IMR-90 (cell line): ENCODE results near the gene WASF3. TPM values are rescaled to one million over a fixed set of nuclear protein-coding genes. Genes with fewer than 3 reads are reported as not detected.

Experiments
- ATAC-seq: fragments of 200-7000 bp; cut with Tn5 transposase; 2 replicates; pipeline ENCODE4 v1.9.1; 2020; ENCODE audit warnings: low read depth, mild to moderate bottlenecking, moderate library complexity
- BruUV-seq: library from RNA; stranded (reverse); fragments of 400-500 nt; replicated peaks from 2 replicates; lab custom pipeline; 2021; lab: Mats Ljungman, UMichigan
- CTCF ChIA-PET: fragments of 300-600 bp; formaldehyde crosslinking; extraction: SDS; loops from one replicate; lab custom pipeline; 2021; ENCODE audit warnings: antibody characterized with exemption; lab: Yijun Ruan, JAX
- POLR2A ChIA-PET: fragments of 300-600 bp; sonication (Branson Sonifier 250); formaldehyde crosslinking; loops from one replicate; lab custom pipeline; 2022; ENCODE audit warnings: antibody characterized with exemption; ENCODE audit not compliant: unreplicated experiment; lab: Charles Lee
- DNase-seq: peaks from one replicate; pipeline ENCODE4 v3.0.0; 2013
- H2AFZ ChIP-seq: replicated peaks from 2 replicates; pipeline ENCODE3; 2013; ENCODE audit warnings: low read length, mild to moderate bottlenecking; ENCODE audit not compliant: poor library complexity
- H2AK5ac ChIP-seq: 2 replicates; pipeline ENCODE4 v1.6.1; 2013; ENCODE audit warnings: low read depth, low read length, inconsistent platforms
- H2AK9ac ChIP-seq: replicated peaks from 2 replicates; pipeline ENCODE3; 2013; ENCODE audit warnings: mild to moderate bottlenecking, low read depth, low read length, moderate library complexity; ENCODE audit not compliant: poor library complexity
- H2BK120ac ChIP-seq: 2 replicates; pipeline ENCODE4 v1.6.1; 2013; ENCODE audit warnings: low read depth, low read length, inconsistent platforms
- H2BK15ac ChIP-seq: 3 replicates; pipeline ENCODE4 v1.6.1; 2013; ENCODE audit warnings: low read depth, low read length, inconsistent platforms
- H2BK20ac ChIP-seq: 2 replicates; pipeline ENCODE4 v1.6.1; 2013; ENCODE audit warnings: low read depth, mild to moderate bottlenecking, inconsistent platforms, low read length, moderate library complexity
- H2BK5ac ChIP-seq: 2 replicates; pipeline ENCODE4 v1.6.1; 2013; ENCODE audit warnings: mild to moderate bottlenecking, low read depth, low read length, inconsistent platforms; ENCODE audit not compliant: poor library complexity, severe bottlenecking
- H3K14ac ChIP-seq: replicated peaks from 2 replicates; pipeline ENCODE4 v1.6.1; 2013; ENCODE audit warnings: low read depth, low read length, inconsistent platforms
- H3K18ac ChIP-seq: 2 replicates; pipeline ENCODE4 v1.6.1; 2013; ENCODE audit warnings: low read depth, low read length, control low read depth
- H3K23ac ChIP-seq: 2 replicates; pipeline ENCODE4 v1.6.1; 2013; ENCODE audit warnings: low read depth, low read length, inconsistent platforms
- H3K27ac ChIP-seq: 2 replicates; pipeline ENCODE4 v1.5.1; 2013; ENCODE audit warnings: mild to moderate bottlenecking, control low read depth, low read length; ENCODE audit not compliant: insufficient read depth
- H3K27me3 ChIP-seq: 2 replicates; pipeline ENCODE4 v1.6.1; 2013; ENCODE audit warnings: low read length; ENCODE audit not compliant: control insufficient read depth, insufficient read depth
- H3K36me3 ChIP-seq: 2 replicates; pipeline ENCODE4 v1.6.1; 2013; ENCODE audit warnings: low read length, mixed read lengths; ENCODE audit not compliant: control insufficient read depth, insufficient read depth
- H3K4ac ChIP-seq: 2 replicates; pipeline ENCODE4 v1.6.1; 2013; ENCODE audit warnings: low read depth, low read length, inconsistent platforms
- H3K4me1 ChIP-seq: 2 replicates; pipeline ENCODE4 v1.6.1; 2013; ENCODE audit warnings: low read length, mixed read lengths; ENCODE audit not compliant: control insufficient read depth, insufficient read depth
- H3K4me2 ChIP-seq: 2 replicates; pipeline ENCODE4 v1.6.1; 2013; ENCODE audit warnings: low read depth, mild to moderate bottlenecking, control low read depth, low read length, moderate library complexity
- H3K4me3 ChIP-seq: 2 replicates; pipeline ENCODE4 v1.5.1; 2013; ENCODE audit warnings: low read depth, mild to moderate bottlenecking, control low read depth, low read length, moderate library complexity; ENCODE audit not compliant: insufficient read depth
- H3K56ac ChIP-seq: 2 replicates; pipeline ENCODE4 v1.6.1; 2013; ENCODE audit warnings: low read length, inconsistent platforms; ENCODE audit not compliant: insufficient read depth; ENCODE audit errors: extremely low read depth
- H3K79me1 ChIP-seq, 2 experiments: 2 replicates each; pipeline ENCODE4 v1.6.1; 2013; ENCODE audit warnings: low read length in 2 of 2, inconsistent platforms in 1 of 2, low read depth in 1 of 2
- H3K9ac ChIP-seq: 2 replicates; pipeline ENCODE4 v1.6.1; 2013; ENCODE audit warnings: low read depth, low read length, control low read depth
- H3K9me1 ChIP-seq: 2 replicates; pipeline ENCODE4 v1.6.1; 2013; ENCODE audit warnings: low read length, inconsistent platforms; ENCODE audit not compliant: insufficient read depth
- H3K9me3 ChIP-seq: 2 replicates; pipeline ENCODE4 v1.6.1; 2013; ENCODE audit warnings: low read length; ENCODE audit not compliant: control insufficient read depth, insufficient read depth
- H4K20me1 ChIP-seq: 2 replicates; pipeline ENCODE4 v1.6.1; 2013; ENCODE audit warnings: low read length, inconsistent platforms; ENCODE audit not compliant: insufficient read depth
- H4K5ac ChIP-seq: 2 replicates; pipeline ENCODE4 v1.6.1; 2013; ENCODE audit warnings: mild to moderate bottlenecking, low read depth, low read length, control low read depth
- H4K8ac ChIP-seq, 2 experiments: 2 replicates each; pipeline ENCODE4 v1.6.1; 2013; ENCODE audit warnings: low read depth in 2 of 2, low read length in 2 of 2, control low read depth in 1 of 2, inconsistent platforms in 1 of 2
- H4K91ac ChIP-seq: 2 replicates; pipeline ENCODE4 v1.6.1; 2013; ENCODE audit warnings: low read depth, low read length, inconsistent platforms; ENCODE audit not compliant: insufficient read depth
- BHLHE40 ChIP-seq: fragments of 150-350 bp; IDR thresholded peaks from 2 replicates; pipeline ENCODE4 v1.6.1; 2016; ENCODE audit warnings: mild to moderate bottlenecking, low read depth, low read length
- CEBPB ChIP-seq: IDR thresholded peaks from 2 replicates; pipeline ENCODE4 v1.6.1; 2012; ENCODE audit warnings: low read depth, low read length, improper control_type of control experiment
- CHD1 ChIP-seq: IDR thresholded peaks from 2 replicates; pipeline ENCODE4 v1.6.1; 2012; ENCODE audit warnings: low read depth, low read length, improper control_type of control experiment
- FOS ChIP-seq: fragments of 150-350 bp; IDR thresholded peaks from 2 replicates; pipeline ENCODE4 v1.6.1; 2016; ENCODE audit warnings: low read depth, low read length
- MAFK ChIP-seq: IDR thresholded peaks from 2 replicates; pipeline ENCODE4 v1.6.1; 2012; ENCODE audit warnings: low read depth, low read length, improper control_type of control experiment
- MAZ ChIP-seq: IDR thresholded peaks from 2 replicates; pipeline ENCODE4 v1.6.1; 2012; ENCODE audit warnings: low read depth, mild to moderate bottlenecking, low read length, improper control_type of control experiment, moderate library complexity, borderline replicate concordance
- MXI1 ChIP-seq: IDR thresholded peaks from 2 replicates; pipeline ENCODE4 v1.6.1; 2012; ENCODE audit warnings: low read depth, mild to moderate bottlenecking, low read length, moderate library complexity, borderline replicate concordance
- NFE2L2 ChIP-seq: fragments of 150-350 bp; IDR thresholded peaks from 2 replicates; pipeline ENCODE4 v1.6.1; 2016; ENCODE audit warnings: low read depth, mild to moderate bottlenecking, low read length
- POLR2A ChIP-seq: IDR thresholded peaks from 2 replicates; pipeline ENCODE4 v1.6.1; 2012; ENCODE audit warnings: mild to moderate bottlenecking, low read depth, low read length
- RAD21 ChIP-seq: IDR thresholded peaks from 2 replicates; pipeline ENCODE4 v1.6.1; 2012; ENCODE audit warnings: low read length, improper control_type of control experiment
- RCOR1 ChIP-seq: IDR thresholded peaks from 2 replicates; pipeline ENCODE4 v1.6.1; 2012; ENCODE audit warnings: mild to moderate bottlenecking, low read length, improper control_type of control experiment; ENCODE audit not compliant: insufficient replicate concordance
- RFX5 ChIP-seq: IDR thresholded peaks from 2 replicates; pipeline ENCODE4 v1.8.0; 2012; ENCODE audit warnings: low read depth, mild to moderate bottlenecking, low read length, moderate library complexity
- SMC3 ChIP-seq: fragments of 150-350 bp; IDR thresholded peaks from 2 replicates; pipeline ENCODE4 v1.6.1; 2016; ENCODE audit warnings: low read depth, mild to moderate bottlenecking, antibody characterized with exemption, low read length, moderate library complexity
- WGBS, 2 experiments: methylation state at CpG; one replicate each; pipeline versions ENCODE4 v1.1.5 to v1.1.7; 2013; ENCODE audit warnings: missing lambda C conversion rate in 2 of 2; ENCODE audit not compliant: insufficient read length in 1 of 2; ENCODE audit errors: extremely low coverage in 2 of 2; 5-methylcytosine and 5-hydroxymethylcytosine counted together
- dilution Hi-C: fragments of 300-500 bp; cut with HindIII; formaldehyde crosslinking; loops from one replicate; pipeline ENCODE4 v1.14.3; 2018; ENCODE audit warnings: low sequenced_read_pairs; ENCODE audit not compliant: unreplicated experiment
- in situ Hi-C: fragments of 300-500 bp; cut with MboI; formaldehyde crosslinking; loops from 3 replicates; pipeline ENCODE4 v1.14.3; 2019; ENCODE audit warnings: low sequenced_read_pairs, inconsistent platforms, mixed read lengths
- intact Hi-C: fragments of 100-400 bp; cut with micrococcal nuclease; formaldehyde crosslinking; loops from 2 replicates; pipeline ENCODE4 v1.10.0; 2022
- polyA plus RNA-seq, 3 experiments: library from polyadenylated mRNA; depleted of rRNA; stranded (reverse); fragments of >200 nt; gene quantifications; 2 replicates each; pipeline ENCODE4 v1.2.3, GENCODE V29; 2012; ENCODE audit warnings: low replicate concordance in 1 of 3
- total RNA-seq: library from RNA; depleted of rRNA; stranded (reverse); fragments of >200 nt; gene quantifications from 2 replicates; pipeline ENCODE4 v1.2.3, GENCODE V29; 2012
- TF ChIP-seq, protein P1 (sequence below): fragments of 150-350 bp; IDR thresholded peaks from 2 replicates; pipeline ENCODE4 v1.6.1; 2016; ENCODE audit warnings: low read depth, mild to moderate bottlenecking, low read length, moderate library complexity, borderline replicate concordance
- TF ChIP-seq, protein P2 (sequence below): fragments of 150-350 bp; IDR thresholded peaks from 2 replicates; pipeline ENCODE4 v1.6.1; 2017; ENCODE audit warnings: mild to moderate bottlenecking, antibody characterized with exemption, low read length, low read depth

The WASF3 gene
- total and polyA plus RNA-seq, 2 of the 4 experiments (the other 2 are of a cell fraction) = 4.3 to 11.4 TPM

DNA sequence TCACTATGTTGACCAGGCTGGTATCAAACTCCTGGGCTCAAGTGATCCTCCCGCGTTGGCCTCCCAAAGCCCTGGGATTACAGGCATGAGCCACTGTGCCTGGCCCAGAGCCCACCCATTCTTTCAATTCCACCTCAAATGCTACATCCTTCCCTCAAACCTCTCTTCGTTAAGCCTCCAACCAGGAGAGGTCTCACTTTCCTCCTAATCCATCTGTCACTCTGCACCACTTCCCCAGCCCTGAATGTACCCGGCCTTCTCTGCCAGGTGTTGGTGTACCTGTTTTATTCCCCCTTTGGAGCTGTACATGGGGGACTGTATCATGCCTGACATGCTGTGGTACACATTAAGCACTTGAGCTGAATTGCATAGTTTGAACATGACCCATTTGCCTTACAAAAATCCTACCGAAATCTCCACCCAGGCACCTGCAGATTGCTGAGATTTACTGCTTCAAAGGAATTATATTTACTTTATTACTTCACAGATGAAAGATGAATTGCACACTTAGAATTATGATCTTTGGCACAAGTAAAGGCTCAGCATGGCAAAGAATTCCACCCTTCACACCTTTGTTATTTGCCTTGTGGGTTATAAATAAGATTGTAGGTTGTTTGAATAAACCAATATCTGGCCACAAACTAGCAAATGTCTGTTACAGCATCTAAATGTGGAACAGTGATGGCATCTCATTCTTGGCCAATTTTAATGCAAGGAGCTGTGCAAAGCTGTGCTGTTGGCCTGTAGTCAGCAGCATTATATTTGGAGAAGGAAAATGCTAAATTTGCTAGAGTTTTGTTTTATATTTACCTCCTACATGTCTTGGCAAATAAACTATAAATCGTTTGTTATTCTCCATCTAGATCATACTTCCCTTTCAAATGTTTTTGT lies 15.6 kb upstream of the WASF3 start:
- 20% methylated on average over 1 of the region's 6 CpGs; no CpG with 5 or more reads in 1 of the 2 experiments for WGBS, 2 experiments
- H2AK9ac ChIP-seq = no peak overlapping the region
- ChIA-PET POLR2A (no interaction called here), CTCF (interaction anchor here (0.6 kb wide), 2 partner anchors 334 to 751 kb away, joined by 3 to 6 read pairs; no protein-coding TSS in a partner anchor)
- no peak overlapping the region for H2BK20ac ChIP-seq
- no peaks in the 10 kb centered on the region for H3K4me1 ChIP-seq
- no peak overlapping the region for H2BK120ac ChIP-seq
- no peaks in the 10 kb centered on the region for H3K79me1 ChIP-seq
- H3K4ac ChIP-seq = no peak overlapping the region
- no peak overlapping the region for H2BK15ac ChIP-seq
- H4K20me1 ChIP-seq = no peaks in the 10 kb centered on the region
- no peak overlapping the region for H2AFZ ChIP-seq
- H4K5ac ChIP-seq = no peak overlapping the region
- no peak overlapping the region for H3K27ac ChIP-seq
- no peak overlapping the region for H2AK5ac ChIP-seq
- no peak overlapping the region for H3K4me2 ChIP-seq
- no peak overlapping the region for H3K18ac ChIP-seq
- no peaks in the 10 kb centered on the region for H3K9me1 ChIP-seq
- no peak overlapping the region for H4K8ac ChIP-seq
- dilution Hi-C loops (no loop called here), intact Hi-C loops (no loop called here), in situ Hi-C loops (no loop called here)
- H3K23ac ChIP-seq = no peak overlapping the region
- no peak overlapping the region for H3K56ac ChIP-seq
- H3K4me3 ChIP-seq = no peak overlapping the region
- no TSS peak for BruUV-seq
- no peak overlapping the region for H3K9ac ChIP-seq
- no peak overlapping the region for H3K14ac ChIP-seq
- no peaks in the 10 kb centered on the region for H3K36me3 ChIP-seq
- ATAC-seq (no peak), DNase-seq (no peak)
- no peaks in the 10 kb centered on the region for H3K9me3 ChIP-seq
- no peak overlapping the region for H2BK5ac ChIP-seq
- no peak overlapping the region for H4K91ac ChIP-seq
- H3K27me3 ChIP-seq = peaks cover 43% of the 10 kb centered on the region
- TF ChIP-seq, protein P1, sequence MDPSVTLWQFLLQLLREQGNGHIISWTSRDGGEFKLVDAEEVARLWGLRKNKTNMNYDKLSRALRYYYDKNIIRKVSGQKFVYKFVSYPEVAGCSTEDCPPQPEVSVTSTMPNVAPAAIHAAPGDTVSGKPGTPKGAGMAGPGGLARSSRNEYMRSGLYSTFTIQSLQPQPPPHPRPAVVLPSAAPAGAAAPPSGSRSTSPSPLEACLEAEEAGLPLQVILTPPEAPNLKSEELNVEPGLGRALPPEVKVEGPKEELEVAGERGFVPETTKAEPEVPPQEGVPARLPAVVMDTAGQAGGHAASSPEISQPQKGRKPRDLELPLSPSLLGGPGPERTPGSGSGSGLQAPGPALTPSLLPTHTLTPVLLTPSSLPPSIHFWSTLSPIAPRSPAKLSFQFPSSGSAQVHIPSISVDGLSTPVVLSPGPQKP = no peak
- TF ChIP-seq RCOR1 (no peak), CHD1 (no peak), MAZ (no peak), MXI1 (no peak), POLR2A (no peak), NFE2L2 (no peak), RAD21 (no peak), BHLHE40 (no peak), FOS (no peak), CEBPB (no peak), MAFK (no peak), RFX5 (no peak), SMC3 (no peak)
- TF ChIP-seq, protein P2, sequence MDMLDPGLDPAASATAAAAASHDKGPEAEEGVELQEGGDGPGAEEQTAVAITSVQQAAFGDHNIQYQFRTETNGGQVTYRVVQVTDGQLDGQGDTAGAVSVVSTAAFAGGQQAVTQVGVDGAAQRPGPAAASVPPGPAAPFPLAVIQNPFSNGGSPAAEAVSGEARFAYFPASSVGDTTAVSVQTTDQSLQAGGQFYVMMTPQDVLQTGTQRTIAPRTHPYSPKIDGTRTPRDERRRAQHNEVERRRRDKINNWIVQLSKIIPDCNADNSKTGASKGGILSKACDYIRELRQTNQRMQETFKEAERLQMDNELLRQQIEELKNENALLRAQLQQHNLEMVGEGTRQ = no peak
